GM23338 (cell line): ENCODE results near the gene BRD3. TPM values are rescaled to one million over a fixed set of nuclear protein-coding genes. Genes with fewer than 3 reads are reported as not detected.
"Not testable (repeated sequence)": the region's sequence is repeated elsewhere in the genome, so short reads cannot be mapped to it uniquely, and the experiment has no call there.

ENCODE experiments used
- ATAC-seq: fragments of 200-7000 bp; cut with Tn5 transposase; 3 replicates; pipeline ENCODE4 v1.9.1; 2020
- DNase-seq: peaks from one replicate; pipeline ENCODE4 v3.0.0-alpha.2; 2015; ENCODE audit warnings: low spot score
- H2AFZ ChIP-seq: fragments of 200-600 bp; sonication (generic); 2 replicates; pipeline ENCODE4 v1.8.0; 2016; ENCODE audit warnings: antibody characterized with exemption, mild to moderate bottlenecking, moderate library complexity
- H3F3A ChIP-seq: fragments of 200-600 bp; sonication (generic); replicated peaks from 2 replicates; pipeline ENCODE4 v1.8.0; 2017; ENCODE audit warnings: antibody characterized with exemption, mixed run types, low read depth
- H3K27ac ChIP-seq: fragments of 200-600 bp; sonication (generic); 2 replicates; pipeline ENCODE4 v1.6.1; 2016; ENCODE audit warnings: low read depth
- H3K27me3 ChIP-seq: fragments of 200-600 bp; sonication (generic); 2 replicates; pipeline ENCODE4 v1.8.0; 2016; ENCODE audit warnings: mild to moderate bottlenecking, mixed run types, moderate library complexity; ENCODE audit not compliant: insufficient read depth
- H3K36me3 ChIP-seq: fragments of 200-600 bp; sonication (generic); 2 replicates; pipeline ENCODE4 v1.8.0; 2016; ENCODE audit warnings: mild to moderate bottlenecking; ENCODE audit not compliant: insufficient read depth
- H3K4me1 ChIP-seq: fragments of 200-600 bp; sonication (generic); 2 replicates; pipeline ENCODE4 v1.8.0; 2016; ENCODE audit warnings: mild to moderate bottlenecking, moderate library complexity; ENCODE audit not compliant: insufficient read depth
- H3K4me2 ChIP-seq: fragments of 200-600 bp; sonication (generic); 2 replicates; pipeline ENCODE4 v1.7.1; 2017; ENCODE audit warnings: mixed run types
- H3K4me3 ChIP-seq: fragments of 200-600 bp; sonication (generic); 2 replicates; pipeline ENCODE4 v1.6.1; 2016; ENCODE audit warnings: mixed run types
- H3K79me2 ChIP-seq: fragments of 200-600 bp; sonication (generic); replicated peaks from 2 replicates; pipeline ENCODE4 v1.8.0; 2017; ENCODE audit warnings: mild to moderate bottlenecking; ENCODE audit not compliant: insufficient read depth
- H3K9me2 ChIP-seq: fragments of 200-600 bp; sonication (generic); 2 replicates; pipeline ENCODE4 v1.8.0; 2017; ENCODE audit not compliant: insufficient read depth
- H4K20me1 ChIP-seq: fragments of 200-600 bp; sonication (generic); replicated peaks from 2 replicates; pipeline ENCODE4 v1.8.0; 2017; ENCODE audit warnings: mild to moderate bottlenecking; ENCODE audit not compliant: insufficient read depth
- H3K27ac Mint-ChIP-seq: 2 replicates; pipeline ENCODE4 v1.8.0; 2020; ENCODE audit warnings: inconsistent platforms, mild to moderate bottlenecking, moderate library complexity, mixed read lengths
- H3K27me3 Mint-ChIP-seq: 3 replicates; pipeline ENCODE4 v1.8.0; 2022; ENCODE audit warnings: low read depth, mild to moderate bottlenecking, moderate library complexity, mixed read lengths, inconsistent platforms; ENCODE audit not compliant: insufficient read depth, poor library complexity
- H3K36me3 Mint-ChIP-seq: 3 replicates; pipeline ENCODE4 v1.8.0; 2021; ENCODE audit warnings: low read depth, mild to moderate bottlenecking, inconsistent platforms, moderate library complexity, mixed read lengths
- H3K4me1 Mint-ChIP-seq: 3 replicates; pipeline ENCODE4 v1.8.0; 2020; ENCODE audit warnings: mild to moderate bottlenecking, inconsistent platforms, mixed read lengths
- H3K4me3 Mint-ChIP-seq: 3 replicates; pipeline ENCODE4 v1.8.0; 2021; ENCODE audit warnings: moderate library complexity, mild to moderate bottlenecking, inconsistent platforms, mixed read lengths
- H3K9me3 Mint-ChIP-seq: 3 replicates; pipeline ENCODE4 v1.8.0; 2020; ENCODE audit warnings: moderate library complexity, mild to moderate bottlenecking, inconsistent platforms, mixed read lengths
- ETS1 ChIP-seq: IDR thresholded peaks from 2 replicates; pipeline ENCODE4 v1.6.1; 2016; ENCODE audit warnings: antibody characterized with exemption
- EZH2phosphoT487 ChIP-seq: fragments of 200-600 bp; sonication (generic); IDR thresholded peaks from one replicate; pipeline ENCODE4 v1.8.1; 2018; ENCODE audit warnings: antibody characterized with exemption; ENCODE audit not compliant: unreplicated experiment
- NANOG ChIP-seq: IDR thresholded peaks from 2 replicates; pipeline ENCODE4 v1.6.1; 2016; ENCODE audit warnings: antibody characterized with exemption, borderline replicate concordance
- ZNF331 ChIP-seq: fragments of 250-450 bp; sonication (Bioruptor Pico); IDR thresholded peaks from 2 replicates; pipeline ENCODE4 v1.5.0; 2020; ENCODE audit warnings: low read depth, mild to moderate bottlenecking, moderate library complexity
- ZNF462 ChIP-seq: fragments of 250-450 bp; sonication (Bioruptor Pico); IDR thresholded peaks from 2 replicates; pipeline ENCODE4 v1.5.0; 2020; ENCODE audit warnings: mild to moderate bottlenecking, moderate library complexity
- polyA plus RNA-seq: library from polyadenylated mRNA; unstranded; fragments of >200 nt; fragmentation: Nextera tagmentation; extraction: Ambion mirVana; gene quantifications from 2 replicates; pipeline ENCODE4 v1.2.1, GENCODE V29; 2016
- total RNA-seq: library from RNA; depleted of rRNA; stranded (reverse); fragments of >200 nt; shearing (Covaris generic); gene quantifications from 2 replicates; pipeline ENCODE4 v1.2.3, GENCODE V29; 2014

BRD3 gene
- total and polyA plus RNA-seq, 2 experiments from 2014 or later: 46.0 to 88.0 TPM

- H3K4me1 ChIP-seq: peaks cover 17% of the 10 kb centered on the region; the same call in 1 of the 2 replicates
- no peaks in the 10 kb centered on the region for H3K9me2 ChIP-seq
- ATAC-seq (no peak), DNase-seq (no peak)
- H3K79me2 ChIP-seq: peaks cover 65% of the 10 kb centered on the region
- no peak overlapping the region for H2AFZ ChIP-seq
- peaks cover 41% of the 10 kb centered on the region for H3K4me1 Mint-ChIP-seq
- peaks cover 12% of the 10 kb centered on the region for H3K27me3 Mint-ChIP-seq
- H3K27ac Mint-ChIP-seq: no peak overlapping the region
- no peak for TF ChIP-seq EZH2phosphoT487
- TF ChIP-seq ZNF331 (CRISPR knock-in tag): no peak
- TF ChIP-seq NANOG: no peak
- TF ChIP-seq ETS1: no peak
- H3K9me3 Mint-ChIP-seq: no peaks in the 10 kb centered on the region
- H3K36me3 ChIP-seq: no peaks in the 10 kb centered on the region
- H3K27me3 ChIP-seq: no peaks in the 10 kb centered on the region
- peak overlapping the region; percentile 99; the same call in 1 of the 2 replicates for H3K4me2 ChIP-seq
- no peak overlapping the region for H3K27ac ChIP-seq
- H4K20me1 ChIP-seq: peaks cover 3% of the 10 kb centered on the region
- H3K4me3 ChIP-seq: peak overlapping the region; percentile 79; the same call in 1 of the 2 replicates
- 0 out of 2 replicates have a peak, but pooled peaks cover 4% of the 10 kb centered on the region for H3F3A ChIP-seq
- no peaks in the 10 kb centered on the region; the same call in 2 of the 3 replicates for H3K36me3 Mint-ChIP-seq
- peak overlapping the region; percentile 40; the same call in 2 of the 3 replicates for H3K4me3 Mint-ChIP-seq
Measured at GRCh38 chr9:133989625-133990365, 78.0 kb downstream of the BRD3 start.

GRCh38 chr9:133988771-133989170 lies 79.1 kb downstream of the BRD3 start:
- H4K20me1 ChIP-seq, H3F3A ChIP-seq, DNase-seq, H3K9me2 ChIP-seq, H3K27ac ChIP-seq, ATAC-seq, H2AFZ ChIP-seq, H3K36me3 Mint-ChIP-seq, H3K9me3 Mint-ChIP-seq, H3K27me3 Mint-ChIP-seq, H3K4me2 ChIP-seq, H3K27me3 ChIP-seq, H3K36me3 ChIP-seq, H3K4me3 Mint-ChIP-seq, H3K27ac Mint-ChIP-seq, H3K4me3 ChIP-seq: not testable (repeated sequence)
- peaks cover 75% of the 10 kb centered on the region for H3K79me2 ChIP-seq
- peaks cover 13% of the 10 kb centered on the region; the same call in 1 of the 2 replicates for H3K4me1 ChIP-seq
- H3K4me1 Mint-ChIP-seq: peaks cover 32% of the 10 kb centered on the region

- peaks cover 7% of the 10 kb centered on the region for H3K27me3 Mint-ChIP-seq
- Histone ChIP-seq H3K79me2 (peaks cover 80% of the 10 kb centered on the region), H3K27me3 (no peaks in the 10 kb centered on the region), H3K27ac (no peak overlapping the region), H3K9me2 (no peaks in the 10 kb centered on the region), H4K20me1 (peaks cover 3% of the 10 kb centered on the region; the same call in 1 of the 2 replicates), H3K36me3 (no peaks in the 10 kb centered on the region), H3K4me3 (no peak overlapping the region), H3K4me2 (no peak overlapping the region), H2AFZ (no peak overlapping the region), H3F3A (0 out of 2 replicates have a peak, but pooled peaks cover 4% of the 10 kb centered on the region), H3K4me1 (peaks cover 7% of the 10 kb centered on the region; the same call in 1 of the 2 replicates)
- H3K4me3 Mint-ChIP-seq: no peak overlapping the region
- peaks cover 36% of the 10 kb centered on the region for H3K4me1 Mint-ChIP-seq
- H3K9me3 Mint-ChIP-seq: no peaks in the 10 kb centered on the region
- ATAC-seq: no peak
- H3K36me3 Mint-ChIP-seq: no peaks in the 10 kb centered on the region; the same call in 2 of the 3 replicates
- no peak for DNase-seq
- H3K27ac Mint-ChIP-seq: no peak overlapping the region
- TF ChIP-seq ETS1 (no peak), ZNF462 (no peak)
Measured at GRCh38 chr9:133987946-133988665, 79.7 kb downstream of the BRD3 start.
